Epidermal melanocyte (primary cell): ENCODE measurements around the gene CHI3L1.
A peak's percentile ranks its signal among the peaks of the same experiment; 100 is the strongest.

Source experiments
- DNase-seq: peaks from one replicate; pipeline ENCODE4 v3.0.0; 2011; ENCODE audit warnings: low spot score; ENCODE audit not compliant: insufficient read length

The CHI3L1 gene

GRCh38 chr1:203181586-203182386, 4.7 kb downstream of the CHI3L1 start:
- DNase-seq = no peak

GRCh38 chr1:203180611-203181330, 5.7 kb downstream of the CHI3L1 start:
- DNase-seq = no peak

- no peak for DNase-seq
Observed at GRCh38 chr1:203179667-203180005, 6.9 kb downstream of the CHI3L1 start.

- no peak for DNase-seq
Observed at GRCh38 chr1:203178821-203179666, 7.5 kb downstream of the CHI3L1 start.

GRCh38 chr1:203178083-203178482, 8.4 kb downstream of the CHI3L1 start:
- DNase-seq = no peak

DNA sequence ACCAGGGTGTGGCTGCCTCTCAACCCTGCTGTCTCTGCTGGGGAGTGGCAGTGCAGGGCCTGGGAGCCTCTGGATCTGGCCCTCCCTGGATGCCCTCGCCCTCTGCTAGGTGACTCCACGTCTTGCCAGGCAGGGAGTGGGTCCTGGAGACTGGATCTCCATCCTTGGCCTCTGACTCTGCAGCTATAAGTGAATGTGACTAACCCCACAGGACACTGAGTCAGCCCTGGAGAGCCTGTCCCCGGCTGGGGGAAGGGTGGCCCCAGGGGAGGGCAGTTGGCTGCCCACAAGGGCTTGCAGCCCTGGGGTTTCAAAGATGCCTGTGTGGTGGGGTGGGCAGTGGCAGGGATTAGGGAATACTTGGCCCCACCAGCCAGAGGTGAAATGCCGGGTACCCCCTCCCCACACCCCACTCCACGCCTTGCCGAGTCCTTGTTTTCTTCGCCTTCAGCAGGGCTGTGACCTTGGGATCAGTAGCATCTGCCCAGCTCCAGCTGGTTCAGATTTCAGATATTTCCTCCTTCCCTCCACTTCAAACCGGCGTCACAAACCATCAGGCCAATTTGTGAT, 8.9 kb downstream of the CHI3L1 start:
- DNase-seq = no peak

GRCh38 chr1:203177036-203177405, 9.5 kb downstream of the CHI3L1 start:
- no peak for DNase-seq

GRCh38 chr1:203176273-203177035, 10.1 kb downstream of the CHI3L1 start:
- DNase-seq = no peak

GRCh38 chr1:203175827-203176241, 10.7 kb downstream of the CHI3L1 start:
- no peak for DNase-seq

- no peak for DNase-seq
Observed at GRCh38 chr1:203175237-203175826, 11.2 kb downstream of the CHI3L1 start, which contains the start of gene MYBPH. MYBPH (minus strand) TSS chr1:203175826; CDS start chr1:203175755, 71 bp downstream.

DNA sequence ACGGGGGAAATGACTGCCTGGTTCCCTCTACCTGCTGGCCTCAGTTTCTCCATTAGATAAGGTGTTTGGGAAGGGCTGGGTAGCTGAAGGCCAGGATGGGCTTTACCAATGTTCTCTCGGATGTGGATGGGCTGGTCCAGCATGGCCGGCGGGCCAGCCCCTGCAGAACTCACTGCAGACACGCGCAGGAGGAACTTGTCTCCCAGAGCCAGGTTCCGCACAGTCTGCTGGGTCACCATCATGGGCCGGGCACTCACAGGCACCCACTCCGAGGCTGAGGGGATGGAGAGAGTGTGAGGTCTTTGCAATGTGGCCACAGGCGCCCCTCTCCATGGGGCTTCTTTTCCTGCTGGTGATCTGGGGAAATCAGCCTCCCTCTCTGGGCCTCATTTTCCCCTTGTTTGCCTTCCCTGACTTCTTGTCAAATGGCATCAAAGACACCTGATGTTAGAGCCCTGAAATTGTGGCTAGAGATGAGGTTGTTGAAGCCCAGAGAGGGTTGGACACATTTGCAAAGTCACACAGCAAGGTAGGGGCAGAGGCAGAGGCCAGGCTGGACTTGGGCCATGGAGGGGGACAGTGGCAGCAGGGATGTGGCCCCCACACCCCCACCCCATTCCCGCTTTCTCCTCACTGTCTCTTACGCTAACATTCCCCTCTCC, 12.0 kb downstream of the CHI3L1 start:
- no peak for DNase-seq

DNA sequence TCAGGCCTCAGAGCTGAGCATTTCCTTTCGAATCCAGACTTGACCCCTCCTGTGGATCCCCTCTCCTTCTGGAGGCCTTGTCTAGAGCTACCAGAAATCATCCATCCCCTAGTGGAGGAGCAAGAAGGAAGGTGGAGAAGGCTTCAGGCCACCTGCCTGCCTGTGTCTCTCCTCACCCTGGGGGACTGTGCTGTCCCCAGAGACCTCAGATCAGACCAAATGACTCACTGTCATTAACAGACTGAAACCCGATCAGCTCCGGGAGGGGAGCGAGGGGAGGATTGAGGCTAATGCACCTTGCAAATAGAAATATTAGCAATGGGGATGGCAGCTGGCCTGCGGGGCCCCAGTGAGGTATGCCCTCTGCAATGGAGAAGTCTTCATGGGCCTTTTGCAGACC, 12.9 kb downstream of the CHI3L1 start:
- no peak for DNase-seq

DNA sequence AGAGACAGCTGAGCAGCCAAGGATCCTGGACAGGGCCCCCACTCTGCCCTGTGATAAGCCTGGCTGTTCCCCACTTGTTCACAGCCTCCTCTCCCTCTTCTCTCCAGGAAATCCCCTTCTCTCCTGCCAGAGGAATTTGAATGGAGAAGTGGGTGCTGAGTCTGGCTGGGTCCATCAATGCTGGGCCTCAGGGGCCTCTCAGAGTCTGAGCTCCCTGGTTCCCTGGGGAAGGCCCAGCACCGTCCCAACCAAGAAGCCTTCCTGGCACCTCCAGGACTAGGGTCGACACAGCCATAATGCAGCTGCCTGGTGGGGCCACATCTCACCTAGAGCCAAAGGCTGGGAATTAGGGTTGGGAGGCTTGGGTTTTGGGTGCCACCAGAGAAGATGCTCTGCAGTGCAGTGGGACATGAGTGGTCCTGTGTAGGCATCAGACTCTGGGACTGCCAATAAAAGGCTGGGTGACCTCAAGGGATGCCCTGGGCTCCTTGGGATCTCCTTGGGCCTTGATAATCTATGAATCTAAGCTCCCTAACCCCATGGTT, 13.4 kb downstream of the CHI3L1 start:
- no peak for DNase-seq

DNA sequence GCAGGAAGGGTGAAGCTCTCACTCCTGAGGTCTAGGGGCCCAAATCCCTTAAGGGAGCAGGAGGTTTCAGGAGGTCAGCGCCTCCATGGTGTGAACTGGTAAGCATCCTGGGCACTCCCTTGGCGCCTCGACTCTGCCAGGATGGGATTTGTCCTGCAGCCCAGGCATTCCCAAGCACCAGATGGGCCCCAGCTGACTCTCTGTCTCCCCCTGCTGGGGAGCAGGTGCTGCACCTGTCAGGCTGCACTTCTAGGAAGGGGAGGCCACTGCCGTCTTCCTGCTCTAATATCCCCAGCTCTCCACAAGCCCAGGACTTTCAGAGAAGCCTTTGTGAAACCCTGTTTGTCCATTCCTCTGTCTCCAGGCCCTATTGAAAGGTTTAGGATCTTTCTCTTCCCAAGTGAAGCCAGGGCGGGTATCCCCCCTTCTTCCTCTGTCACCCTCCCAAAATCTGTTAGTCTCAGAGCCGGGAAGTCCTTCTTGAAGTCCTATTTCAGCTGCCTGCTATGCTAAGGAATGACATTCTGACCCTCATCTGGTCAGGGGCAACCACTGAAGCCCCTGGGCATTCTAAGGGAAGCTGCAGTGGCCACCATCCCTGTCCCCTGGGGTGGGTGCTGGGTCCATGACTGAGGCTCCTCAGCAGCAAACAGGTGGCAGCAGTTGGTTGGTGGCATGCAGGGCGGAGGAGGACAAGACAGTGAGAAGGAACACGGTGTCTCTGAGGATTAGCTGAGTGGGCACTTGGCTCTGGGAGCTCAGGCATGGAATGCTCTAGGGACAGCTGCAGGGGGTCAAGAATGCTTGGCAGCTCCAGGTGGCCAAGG, 14.1 kb downstream of the CHI3L1 start:
- DNase-seq = peak; percentile 55

DNA sequence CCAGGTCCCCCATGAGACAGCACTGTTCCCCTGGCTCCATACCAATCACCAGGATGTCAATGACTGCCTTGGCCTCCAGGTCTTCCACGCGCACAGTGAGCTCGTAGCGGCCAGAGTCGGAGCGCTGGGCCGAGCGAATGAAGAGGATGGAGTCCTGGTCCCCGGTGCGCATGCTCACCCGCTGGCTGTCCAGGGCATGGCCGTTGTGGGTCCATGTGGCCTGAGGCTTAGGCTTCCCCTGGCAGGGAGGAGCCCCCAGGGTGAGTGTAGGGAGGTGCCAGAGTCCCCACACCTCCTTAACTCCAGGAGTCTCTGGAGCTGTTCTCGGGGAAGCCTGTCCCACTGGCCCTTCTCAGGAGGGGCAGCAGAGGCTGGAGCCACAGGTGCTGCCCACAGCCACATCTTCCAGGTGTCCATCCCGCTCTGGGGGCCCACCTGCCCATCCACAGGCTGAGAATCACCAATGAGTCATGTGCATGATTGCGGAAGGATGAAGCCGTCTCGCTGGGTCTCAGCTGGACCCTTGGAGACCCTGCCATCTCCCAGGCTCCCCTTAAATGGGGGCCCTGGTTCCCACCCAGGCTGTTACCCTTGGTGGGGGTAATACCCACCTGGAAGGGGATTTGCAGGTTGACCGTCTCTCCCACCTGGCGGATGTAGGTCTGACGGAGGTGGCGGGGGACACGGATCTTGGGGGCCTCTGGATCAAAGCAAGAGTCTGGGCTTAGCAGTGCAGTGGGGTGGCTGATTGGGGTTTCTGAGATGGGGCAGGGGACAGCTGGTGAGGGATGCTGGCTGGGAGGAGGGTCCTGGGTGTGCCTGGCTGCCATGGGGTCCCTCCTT, 14.9 kb downstream of the CHI3L1 start:
- no peak for DNase-seq

DNA sequence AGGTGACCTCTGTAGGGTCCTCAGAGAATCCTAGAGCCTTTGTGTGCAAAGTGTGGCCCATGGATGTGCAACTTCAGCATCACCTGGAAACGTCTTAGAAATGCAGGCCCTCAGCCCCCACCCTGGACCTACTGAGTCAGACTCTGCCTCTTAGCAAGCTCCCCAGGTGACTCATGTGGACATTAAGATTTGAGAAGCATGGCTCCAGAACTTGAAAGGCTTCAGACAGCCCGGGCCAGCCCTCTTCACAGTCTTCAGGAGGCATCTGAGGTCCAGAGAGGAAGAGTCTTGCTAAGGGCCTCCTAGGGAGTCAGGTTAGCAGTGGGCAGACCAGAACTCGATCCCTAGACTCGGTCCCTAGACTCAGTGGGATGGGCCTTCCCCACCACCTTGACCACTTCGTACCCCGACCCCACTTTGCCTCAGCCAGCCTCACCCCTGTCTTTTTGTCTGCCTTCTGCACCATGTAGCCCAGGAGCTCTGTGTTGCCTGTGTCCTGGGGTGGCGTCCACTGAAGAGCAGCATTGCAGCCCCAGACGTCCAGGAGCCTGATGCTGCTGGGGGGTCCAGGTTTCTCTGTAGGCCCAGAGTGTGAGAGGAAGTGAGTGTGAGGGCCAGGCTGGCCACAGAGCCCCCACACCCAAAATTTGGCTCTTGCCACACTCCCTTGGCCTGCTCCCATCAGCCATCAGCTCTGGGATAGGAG, 15.7 kb downstream of the CHI3L1 start:
- DNase-seq = no peak
